GM10248 (cell line): ENCODE data around the gene COPZ2.

Experiments
- CTCF ChIA-PET: fragments of 300-600 bp; sonication (Branson Sonifier 250); formaldehyde crosslinking; extraction: SDS; loops from one replicate; lab custom pipeline; 2021; ENCODE audit warnings: antibody characterized with exemption; lab: Yijun Ruan, JAX
- POLR2A ChIA-PET: fragments of 350-650 bp; sonication (Branson Sonifier 250); formaldehyde crosslinking; extraction: SDS; loops from one replicate; lab custom pipeline; 2020; ENCODE audit warnings: antibody characterized with exemption; lab: Yijun Ruan, JAX
- DNase-seq: peaks from one replicate; pipeline ENCODE4 v3.0.0; 2012; ENCODE audit errors: extremely low spot score
- CTCF ChIP-seq: IDR thresholded peaks from 2 replicates; pipeline ENCODE4 v1.5.1; 2012; ENCODE audit warnings: mild to moderate bottlenecking, low read depth; ENCODE audit errors: extremely low read depth, missing control alignments, control extremely low read depth

The COPZ2 gene

GRCh38 chr17:48052956-48053757 lies 15.6 kb upstream of the COPZ2 start:
- TF ChIP-seq CTCF, result no peak
- POLR2A ChIA-PET, result interaction anchor here (0.6 kb wide), 1 partner anchor 24 kb away, joined by 3 read pairs; no protein-coding TSS in a partner anchor
- no peak for DNase-seq
- CTCF ChIA-PET, result interaction anchor here (1.0 to 17.2 kb wide), 3 partner anchors 20 to 27 kb away, joined by 4 to 214 read pairs (median 8); no protein-coding TSS in a partner anchor

GRCh38 chr17:48051706-48052486 lies 14.3 kb upstream of the COPZ2 start:
- POLR2A ChIA-PET, result no interaction called here
- no peak for TF ChIP-seq CTCF
- CTCF ChIA-PET, result interaction anchor here (0.8 to 1.5 kb wide), 4 partner anchors 17 to 56 kb away, joined by 3 to 8 read pairs (median 3); partner anchors contain the start of gene SNX11
- DNase-seq, result no peak

- no peak for DNase-seq
- no peak for TF ChIP-seq CTCF
- CTCF ChIA-PET, result interaction anchor here (5.4 kb wide), 1 partner anchor 25 kb away, joined by 45 read pairs; no protein-coding TSS in a partner anchor
- POLR2A ChIA-PET, result no interaction called here
Measured at GRCh38 chr17:48051283-48051682, 13.7 kb upstream of the COPZ2 start.

GRCh38 chr17:48048384-48049126 lies 11.0 kb upstream of the COPZ2 start:
- POLR2A ChIA-PET, result interaction anchor here (0.5 to 2.3 kb wide), 5 partner anchors 10 to 49 kb away, joined by 4 to 18 read pairs (median 5); no protein-coding TSS in a partner anchor
- TF ChIP-seq CTCF, result no peak
- DNase-seq, result peak; percentile 76
- CTCF ChIA-PET, result interaction anchor here (0.8 to 5.4 kb wide), 13 partner anchors 10 to 70 kb away, joined by 3 to 45 read pairs (median 7); partner anchors contain the start of gene COPZ2

GRCh38 chr17:48047741-48048383 lies 10.3 kb upstream of the COPZ2 start, which contains the start of gene NFE2L1:
Gene NFE2L1 (plus strand): TSS chr17:48048359. CDS start chr17:48051119, 2,760 bp downstream.
- DNase-seq, result peak; percentile 97
- CTCF ChIA-PET, result interaction anchor here (1.1 to 5.4 kb wide), 14 partner anchors 8 to 71 kb away, joined by 3 to 45 read pairs (median 7); partner anchors contain the start of gene COPZ2
- POLR2A ChIA-PET, result interaction anchor here (0.5 to 2.3 kb wide), 6 partner anchors 10 to 50 kb away, joined by 4 to 18 read pairs (median 5); no protein-coding TSS in a partner anchor
- TF ChIP-seq CTCF, result no peak
